GM21515 (cell line): ENCODE measurements around the gene ATP2C1.

ENCODE experiments used
- ATAC-seq: cut with Tn5 transposase; IDR thresholded peaks from one replicate; pipeline ENCODE4 v1.9.1; 2021; ENCODE audit not compliant: unreplicated experiment

ATP2C1 gene

DNA sequence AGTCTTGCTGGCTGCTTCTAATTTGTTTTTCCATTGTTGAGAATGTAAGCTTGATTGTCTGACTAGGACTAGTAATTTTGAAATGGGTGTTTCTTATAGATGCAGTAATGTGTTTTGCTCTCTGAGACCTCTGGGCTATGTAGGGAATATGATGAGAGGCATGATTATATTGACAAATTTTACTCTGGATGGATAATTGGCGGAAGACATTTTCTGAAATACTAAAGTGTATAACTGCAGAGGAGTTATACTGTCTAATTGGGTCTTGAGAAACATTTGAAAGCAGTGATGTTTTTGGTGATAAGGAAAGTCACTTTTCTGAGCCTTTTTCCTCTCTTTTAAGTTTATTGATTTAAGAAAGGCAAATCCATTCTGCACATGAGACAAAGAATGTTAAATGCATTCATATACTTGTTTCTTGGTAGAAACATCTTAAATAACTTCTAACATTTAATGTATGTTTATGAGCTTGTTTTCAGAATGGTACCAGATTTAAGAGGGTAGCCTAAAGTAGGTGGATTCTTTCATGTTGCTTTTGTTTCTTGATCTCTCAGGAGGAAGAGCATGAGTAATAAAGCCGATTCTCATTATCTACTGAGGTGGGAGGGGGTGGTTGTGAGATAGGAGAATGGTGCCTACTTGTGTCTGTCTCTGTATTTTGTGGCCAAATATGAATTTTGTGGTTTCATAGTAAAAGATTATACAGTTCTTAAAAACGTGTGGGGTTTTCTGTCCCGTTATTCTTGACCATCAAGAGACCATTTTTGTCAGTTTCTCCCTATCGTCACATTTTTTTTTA lies 2.0 kb downstream of the ATP2C1 start:
- ATAC-seq = no peak

DNA sequence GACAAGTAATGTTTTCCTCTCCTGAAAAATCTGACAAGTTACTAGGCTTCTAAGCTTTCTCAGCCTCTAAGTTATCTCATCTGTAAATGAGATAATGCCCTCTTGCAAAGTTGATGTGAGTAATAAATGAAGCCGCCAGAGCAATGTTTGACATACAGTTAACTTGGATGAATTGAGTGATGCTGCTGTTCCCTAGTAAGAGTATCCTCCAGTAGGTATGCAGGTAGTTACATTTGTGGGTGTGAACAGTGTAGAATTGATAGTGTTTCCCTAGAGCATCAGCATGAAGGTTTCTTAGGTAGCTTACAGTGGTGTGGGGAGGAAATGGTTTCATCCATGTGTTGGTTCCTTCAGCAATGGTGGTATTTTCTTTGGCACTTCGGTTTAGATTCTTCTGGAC lies 3.4 kb downstream of the ATP2C1 start:
- ATAC-seq = no peak

DNA sequence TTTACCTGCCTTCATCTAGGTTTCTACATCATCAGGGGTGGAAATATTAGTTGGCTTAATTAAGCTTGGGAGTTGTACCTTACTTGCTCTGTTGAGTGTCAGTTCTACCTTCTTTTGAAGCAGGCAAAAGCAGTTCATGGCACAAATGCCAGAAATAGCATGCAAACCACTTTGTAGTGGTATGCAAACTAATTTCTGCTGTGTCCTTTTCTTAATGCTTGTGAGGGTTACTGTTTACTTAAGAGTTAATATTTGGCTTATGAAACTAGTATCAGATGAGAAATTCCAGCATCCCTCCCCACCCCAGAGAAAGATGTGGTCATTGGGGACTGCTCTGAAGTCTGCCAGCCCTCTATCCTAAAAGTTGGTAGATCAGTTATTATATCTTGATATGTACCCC lies 7.1 kb downstream of the ATP2C1 start:
- ATAC-seq = peak; percentile 53

GRCh38 chr3:130901463-130902204 lies 7.8 kb downstream of the ATP2C1 start:
- ATAC-seq = no peak

GRCh38 chr3:130903412-130903908 lies 9.6 kb downstream of the ATP2C1 start:
- no peak for ATAC-seq

DNA sequence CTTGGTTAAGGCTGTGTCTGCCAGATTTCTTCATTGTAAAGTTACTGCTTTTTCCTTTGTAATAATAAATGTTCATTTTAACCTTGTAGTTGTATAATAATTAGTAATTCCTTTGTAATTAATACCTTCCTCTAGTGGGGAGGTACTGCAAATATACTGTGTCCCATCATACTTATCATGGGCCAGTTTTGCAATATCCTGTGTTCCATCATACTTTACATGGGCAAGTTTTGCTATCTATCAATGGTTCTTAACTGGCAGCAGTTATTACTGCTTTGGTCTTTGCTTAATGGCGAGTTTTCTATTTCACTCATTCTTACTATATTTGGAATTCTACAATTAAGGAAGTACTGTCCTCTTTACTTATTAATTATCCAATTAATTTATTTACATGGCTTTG lies 10.6 kb downstream of the ATP2C1 start:
- ATAC-seq = no peak

GRCh38 chr3:130905551-130905950 lies 11.7 kb downstream of the ATP2C1 start:
- ATAC-seq = no peak

GRCh38 chr3:130906374-130906995 lies 12.6 kb downstream of the ATP2C1 start:
- ATAC-seq = no peak

- no peak for ATAC-seq
Measured at GRCh38 chr3:130907500-130907899, 13.6 kb downstream of the ATP2C1 start.

DNA sequence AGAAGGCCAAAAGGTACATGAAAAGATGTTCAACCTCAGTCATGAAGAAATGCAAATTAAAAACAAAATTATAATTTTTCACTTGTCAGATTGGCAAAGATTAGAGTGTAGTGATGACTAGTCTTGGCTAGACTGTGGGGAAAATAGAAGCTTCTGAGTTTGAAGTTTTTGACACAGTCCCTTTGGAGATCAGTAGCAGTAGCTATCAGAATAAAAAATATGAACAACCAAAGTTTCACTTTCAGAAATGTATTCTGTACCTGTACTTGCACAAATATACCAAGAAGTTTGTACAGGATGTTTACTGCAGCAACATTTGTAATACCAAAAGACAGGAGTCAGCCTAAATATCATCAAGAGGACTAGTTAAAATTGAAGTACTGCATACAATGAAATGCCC lies 14.1 kb downstream of the ATP2C1 start:
- ATAC-seq = no peak

- no peak for ATAC-seq
Measured at GRCh38 chr3:130915567-130916292, 21.8 kb downstream of the ATP2C1 start.

GRCh38 chr3:130916507-130917167 lies 22.8 kb downstream of the ATP2C1 start:
- peak; percentile 79 for ATAC-seq

DNA sequence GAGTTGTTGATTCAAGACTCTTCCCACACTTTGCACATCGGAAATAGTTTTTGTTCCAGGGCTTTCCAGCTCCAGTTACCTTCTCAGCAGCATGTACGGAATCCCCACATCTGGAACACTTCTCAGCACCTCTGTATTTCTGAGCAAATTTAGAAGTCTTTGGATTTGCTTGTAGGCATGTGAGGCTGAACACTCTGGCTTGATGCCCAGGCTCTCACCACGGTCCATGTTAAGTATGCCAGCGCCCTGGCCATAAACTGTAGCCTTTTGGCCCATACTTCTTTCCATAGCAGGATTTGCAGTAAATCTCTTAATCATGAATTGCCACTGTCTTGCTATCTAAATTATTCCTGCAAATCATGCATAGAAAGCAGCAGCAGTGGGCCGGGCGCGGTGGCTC lies 24.4 kb downstream of the ATP2C1 start:
- ATAC-seq = no peak

DNA sequence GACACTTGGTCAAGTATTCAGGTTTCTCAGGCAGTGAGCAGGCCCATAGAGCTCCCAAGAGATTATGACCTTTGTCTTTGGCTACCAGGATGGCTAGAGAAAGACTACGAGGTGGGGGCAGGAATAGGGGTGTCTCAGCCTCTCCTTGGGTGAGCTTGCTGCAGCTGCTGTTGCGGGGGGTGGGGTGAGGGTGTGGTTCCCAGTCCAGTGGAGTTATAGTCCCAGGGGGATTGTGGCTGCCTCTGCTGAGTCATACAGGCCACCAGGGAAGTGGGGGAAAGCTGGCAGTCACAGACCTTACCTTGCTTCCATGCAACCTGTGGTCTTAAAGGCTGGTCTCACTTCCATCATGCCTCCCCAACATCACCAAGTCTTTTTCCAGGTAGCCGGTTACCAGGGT lies 31.7 kb downstream of the ATP2C1 start:
- ATAC-seq = no peak

- ATAC-seq = no peak
Measured at GRCh38 chr3:130926504-130926903, 32.6 kb downstream of the ATP2C1 start.

GRCh38 chr3:130929804-130930203 lies 35.9 kb downstream of the ATP2C1 start:
- no peak for ATAC-seq

GRCh38 chr3:130932979-130933378 lies 39.1 kb downstream of the ATP2C1 start:
- no peak for ATAC-seq

DNA sequence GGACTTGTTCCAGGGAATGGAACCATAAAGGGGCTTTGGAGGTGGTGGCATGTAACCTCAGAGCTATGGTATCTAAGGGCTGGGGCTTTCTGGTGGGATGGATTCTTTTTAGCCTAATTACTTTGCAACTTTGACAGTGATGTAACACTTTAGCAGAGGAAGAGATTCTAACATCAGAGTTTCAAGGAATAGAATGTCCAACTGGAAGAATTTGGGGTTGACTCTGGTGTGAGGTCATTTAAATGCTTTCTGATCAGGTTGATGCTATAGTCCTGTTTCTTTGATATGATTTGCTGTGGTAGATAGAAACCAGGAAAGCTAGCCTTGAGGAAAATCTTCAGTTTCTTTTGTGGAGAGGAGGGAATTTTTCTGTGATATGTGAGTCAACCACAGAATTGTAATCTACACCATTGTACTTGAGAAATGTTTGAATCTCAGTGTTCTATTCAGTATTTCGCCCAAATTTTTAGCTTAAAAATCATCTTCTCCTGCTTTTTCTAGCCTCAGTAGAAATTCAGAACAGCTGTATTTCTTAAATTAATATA lies 40.0 kb downstream of the ATP2C1 start:
- ATAC-seq = no peak

DNA sequence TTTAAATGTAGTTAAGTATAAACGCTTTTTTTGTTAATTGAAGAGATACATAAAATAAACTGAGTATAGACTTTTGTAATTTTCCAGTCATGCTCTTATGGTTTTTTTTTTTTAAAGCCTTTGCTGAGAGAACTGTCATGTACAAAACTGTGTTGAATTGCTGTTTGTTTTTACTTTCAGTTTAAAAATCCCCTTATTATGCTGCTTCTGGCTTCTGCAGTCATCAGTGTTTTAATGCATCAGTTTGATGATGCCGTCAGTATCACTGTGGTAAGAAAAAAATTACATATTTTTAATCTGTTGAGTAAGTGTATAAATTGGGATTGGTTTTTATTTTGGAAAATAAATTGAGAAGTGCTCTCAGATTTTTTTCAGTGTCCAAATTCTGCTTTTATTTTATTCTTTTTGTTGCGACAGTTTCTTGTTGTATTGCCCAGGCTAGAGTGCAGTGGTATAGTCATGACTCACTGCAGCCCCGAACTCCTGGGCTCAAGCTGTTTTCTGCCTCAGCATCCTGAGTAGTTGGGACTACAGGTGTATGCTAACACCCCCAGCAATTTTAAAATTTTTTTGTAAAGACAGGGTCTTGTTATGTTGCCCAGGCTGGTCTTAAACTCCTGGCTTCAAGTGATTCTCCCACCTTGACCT lies 40.7 kb downstream of the ATP2C1 start:
- no peak for ATAC-seq
